22Rv1 (cell line): Measurements from ENCODE around the gene CDCA7L.

ENCODE experiments used
- H3K27ac ChIP-seq: fragments of 450-650 bp; 2 replicates; pipeline ENCODE4 v1.5.1; 2017
- ZFX ChIP-seq: fragments of 450-650 bp; IDR thresholded peaks from 2 replicates; pipeline ENCODE4 v1.6.1; 2017; ENCODE audit warnings: antibody characterized with exemption, borderline replicate concordance
- TF ChIP-seq, protein P1 (sequence below): fragments of 450-650 bp; IDR thresholded peaks from 2 replicates; pipeline ENCODE4 v1.5.1; 2017; ENCODE audit warnings: mild to moderate bottlenecking

The CDCA7L gene

DNA sequence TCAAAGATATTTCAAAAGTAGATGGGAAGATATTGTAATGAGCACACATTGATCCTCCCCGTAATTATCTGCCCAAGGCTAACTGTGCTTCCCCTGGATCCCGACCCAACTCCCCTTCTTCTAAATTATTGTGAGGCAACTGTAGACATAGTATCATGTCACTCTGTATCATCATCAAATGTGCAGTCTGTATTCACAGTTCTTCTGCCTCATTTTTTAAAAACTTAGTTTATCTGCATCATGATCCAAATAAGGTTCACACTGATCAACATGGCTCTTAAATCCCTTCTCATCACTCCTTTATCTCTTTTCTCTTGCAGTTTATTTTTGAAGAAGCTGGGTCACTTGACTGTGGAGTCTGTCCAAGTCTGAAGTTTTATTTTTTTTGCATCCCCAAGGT lies 27.5 kb downstream of the CDCA7L start:
- TF ChIP-seq ZFX = no peak
- TF ChIP-seq, protein P1, sequence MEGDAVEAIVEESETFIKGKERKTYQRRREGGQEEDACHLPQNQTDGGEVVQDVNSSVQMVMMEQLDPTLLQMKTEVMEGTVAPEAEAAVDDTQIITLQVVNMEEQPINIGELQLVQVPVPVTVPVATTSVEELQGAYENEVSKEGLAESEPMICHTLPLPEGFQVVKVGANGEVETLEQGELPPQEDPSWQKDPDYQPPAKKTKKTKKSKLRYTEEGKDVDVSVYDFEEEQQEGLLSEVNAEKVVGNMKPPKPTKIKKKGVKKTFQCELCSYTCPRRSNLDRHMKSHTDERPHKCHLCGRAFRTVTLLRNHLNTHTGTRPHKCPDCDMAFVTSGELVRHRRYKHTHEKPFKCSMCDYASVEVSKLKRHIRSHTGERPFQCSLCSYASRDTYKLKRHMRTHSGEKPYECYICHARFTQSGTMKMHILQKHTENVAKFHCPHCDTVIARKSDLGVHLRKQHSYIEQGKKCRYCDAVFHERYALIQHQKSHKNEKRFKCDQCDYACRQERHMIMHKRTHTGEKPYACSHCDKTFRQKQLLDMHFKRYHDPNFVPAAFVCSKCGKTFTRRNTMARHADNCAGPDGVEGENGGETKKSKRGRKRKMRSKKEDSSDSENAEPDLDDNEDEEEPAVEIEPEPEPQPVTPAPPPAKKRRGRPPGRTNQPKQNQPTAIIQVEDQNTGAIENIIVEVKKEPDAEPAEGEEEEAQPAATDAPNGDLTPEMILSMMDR = no peak
- no peak overlapping the region for H3K27ac ChIP-seq

DNA sequence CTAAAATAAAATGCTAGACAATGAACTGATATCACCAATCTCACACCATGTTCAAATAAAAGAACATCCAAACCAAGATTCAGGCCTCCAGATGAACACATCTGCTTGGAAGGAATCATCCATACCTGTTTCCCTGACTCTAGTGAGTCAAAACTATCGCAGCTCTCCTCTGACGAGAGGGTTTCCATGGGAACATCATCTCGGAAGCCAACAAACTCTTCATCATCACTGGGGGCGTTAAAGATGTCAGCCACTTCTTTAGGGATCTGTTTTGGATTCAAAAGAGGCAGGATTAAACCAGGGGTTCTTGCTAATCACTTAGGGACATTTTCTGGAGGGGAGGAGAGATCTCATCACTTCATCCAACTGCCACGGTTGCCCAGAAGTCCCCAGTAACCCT lies 29.1 kb downstream of the CDCA7L start:
- TF ChIP-seq, protein P1 = no peak
- TF ChIP-seq ZFX = no peak
- H3K27ac ChIP-seq = no peak overlapping the region

DNA sequence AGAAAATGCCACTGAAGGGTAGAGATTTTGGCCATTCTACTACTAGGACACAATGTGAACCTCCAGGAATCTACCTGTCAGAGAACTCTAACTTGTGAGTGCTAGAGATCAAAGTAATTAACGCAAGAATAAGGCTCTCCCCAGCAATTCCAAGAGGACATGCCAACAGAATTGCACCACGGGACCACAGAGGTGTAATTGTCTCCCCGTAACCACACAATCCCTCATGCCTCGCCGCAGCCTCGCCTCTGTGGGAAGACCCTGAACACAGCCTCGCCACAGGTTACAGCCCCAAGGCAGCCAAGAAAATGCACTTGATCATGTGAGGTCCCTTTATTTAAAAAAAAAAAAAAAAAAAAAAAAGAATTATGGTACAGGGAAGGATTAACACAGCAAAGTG lies 29.5 kb downstream of the CDCA7L start:
- TF ChIP-seq ZFX = no peak
- TF ChIP-seq, protein P1 = no peak
- H3K27ac ChIP-seq = no peak overlapping the region

DNA sequence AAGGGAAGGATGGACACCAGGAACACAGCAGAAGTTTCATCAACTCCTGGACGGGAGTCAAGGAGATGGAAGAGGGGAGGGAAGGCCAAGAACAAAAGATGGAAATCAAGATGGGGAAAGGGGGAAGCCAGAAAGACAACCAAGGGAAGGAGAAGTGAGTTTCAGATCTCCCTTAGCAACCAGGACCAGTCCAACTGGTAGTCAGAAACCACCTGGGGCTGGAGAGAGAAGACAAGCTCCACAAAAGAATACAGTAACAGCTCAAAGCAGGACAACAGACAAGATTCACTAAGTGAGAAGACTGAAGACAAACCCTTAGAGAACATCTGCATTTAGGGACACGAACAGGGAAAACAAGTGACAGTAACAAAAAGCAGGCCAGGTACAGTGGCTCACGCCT lies 30.6 kb downstream of the CDCA7L start:
- no peak overlapping the region for H3K27ac ChIP-seq
- TF ChIP-seq, protein P1 = no peak
- TF ChIP-seq ZFX = no peak

DNA sequence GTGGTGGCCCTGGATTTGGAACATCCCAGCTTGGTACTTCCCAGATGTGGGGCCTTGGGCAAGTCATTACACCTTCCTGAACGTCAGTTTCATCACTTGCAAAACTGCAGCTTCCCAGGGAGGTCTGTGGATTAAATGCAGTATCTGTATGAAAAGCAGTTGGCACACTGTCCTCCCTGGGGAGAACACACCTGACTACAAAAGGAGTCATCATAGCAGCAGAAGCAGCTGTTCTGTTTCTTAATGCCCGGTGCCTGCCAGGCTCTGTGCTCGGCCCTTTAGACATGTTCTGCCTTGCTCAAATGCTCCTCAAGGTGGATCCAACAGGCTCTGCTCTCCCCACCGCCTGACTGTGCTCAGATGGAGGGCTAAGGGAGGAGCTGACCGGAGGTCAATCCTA lies 31.0 kb downstream of the CDCA7L start:
- TF ChIP-seq ZFX = no peak
- TF ChIP-seq, protein P1 = no peak
- no peak overlapping the region for H3K27ac ChIP-seq

DNA sequence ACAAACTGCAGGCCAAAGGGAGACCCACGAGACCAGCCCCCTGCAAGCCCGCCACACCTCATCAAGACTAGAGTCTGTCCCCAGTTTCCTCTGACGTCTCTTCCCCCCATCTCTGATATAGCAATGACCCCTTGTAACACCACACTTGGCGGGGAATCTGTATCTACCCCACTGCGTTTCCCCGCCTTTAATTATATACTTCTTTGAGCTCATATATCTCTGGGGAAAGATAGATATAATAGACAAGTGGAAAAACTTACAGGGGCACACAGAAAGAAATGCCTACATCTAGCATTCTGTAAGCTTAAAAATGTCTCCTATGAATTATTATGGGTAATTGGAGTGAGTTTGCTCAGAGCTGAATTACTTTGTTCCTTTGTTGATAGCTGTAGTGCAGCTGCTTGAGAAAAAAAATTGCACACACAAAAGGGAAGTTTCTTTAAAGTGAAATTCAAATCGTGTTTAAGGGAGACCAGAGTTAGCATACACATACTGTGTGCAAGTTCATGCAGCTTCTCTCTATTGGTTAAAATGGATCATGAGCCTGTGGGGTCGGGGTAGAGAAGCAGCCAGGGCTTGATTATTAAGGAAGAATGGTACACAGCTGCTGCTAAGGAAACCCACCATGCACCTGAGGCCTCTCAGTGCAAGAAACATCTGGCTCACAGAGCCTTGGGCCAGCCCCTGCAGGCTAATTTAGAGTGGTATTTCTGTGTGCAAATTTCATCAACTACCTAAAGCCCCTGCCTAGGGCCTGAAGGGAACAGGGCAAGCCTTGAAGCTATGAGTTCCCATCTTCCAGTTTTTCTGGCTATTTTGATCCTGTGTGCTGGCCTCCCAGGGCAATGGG lies 32.5 kb downstream of the CDCA7L start:
- TF ChIP-seq ZFX = no peak
- TF ChIP-seq, protein P1 = no peak
- no peak overlapping the region for H3K27ac ChIP-seq

DNA sequence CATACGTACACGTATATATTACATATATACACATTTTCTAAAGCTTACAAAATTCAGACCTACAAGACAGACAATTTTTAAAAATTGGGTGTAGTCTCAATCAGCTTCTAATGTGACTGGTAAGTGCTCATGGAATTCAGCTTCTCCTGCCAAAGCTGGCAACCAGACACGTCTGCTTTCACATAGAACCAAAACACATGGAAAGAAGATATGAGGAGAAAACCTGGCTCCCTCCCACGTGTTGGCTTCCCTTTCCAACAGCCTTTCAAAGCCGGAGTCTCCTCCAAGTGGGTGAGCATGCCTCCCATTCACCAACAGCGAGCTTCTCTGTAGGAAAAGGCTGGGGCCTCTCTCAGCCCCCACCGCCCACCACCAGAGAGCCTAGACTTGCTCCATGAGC lies 33.4 kb downstream of the CDCA7L start:
- H3K27ac ChIP-seq = no peak overlapping the region
- no peak for TF ChIP-seq ZFX
- TF ChIP-seq, protein P1 = no peak
